HG02981 (cell line): ENCODE measurements around the gene MPLKIP.
"Not testable (repeated sequence)": the region's sequence is repeated elsewhere in the genome, so short reads cannot be mapped to it uniquely, and the experiment has no call there.

ENCODE experiments used
- ATAC-seq: cut with Tn5 transposase; IDR thresholded peaks from one replicate; pipeline ENCODE4 v1.9.1; 2021; ENCODE audit warnings: mild to moderate bottlenecking, moderate library complexity; ENCODE audit not compliant: unreplicated experiment

The MPLKIP gene

GRCh38 chr7:40134428-40135316 is at the start of gene MPLKIP, which contains the start of gene SUGCT:
Gene MPLKIP (minus strand): TSS chr7:40134622. CDS start chr7:40134567, 55 bp downstream.
Gene SUGCT (plus strand): TSS chr7:40135005.
- ATAC-seq: peak; percentile 85

GRCh38 chr7:40182452-40182851 is 48.0 kb upstream of the MPLKIP start:
- no peak for ATAC-seq

DNA sequence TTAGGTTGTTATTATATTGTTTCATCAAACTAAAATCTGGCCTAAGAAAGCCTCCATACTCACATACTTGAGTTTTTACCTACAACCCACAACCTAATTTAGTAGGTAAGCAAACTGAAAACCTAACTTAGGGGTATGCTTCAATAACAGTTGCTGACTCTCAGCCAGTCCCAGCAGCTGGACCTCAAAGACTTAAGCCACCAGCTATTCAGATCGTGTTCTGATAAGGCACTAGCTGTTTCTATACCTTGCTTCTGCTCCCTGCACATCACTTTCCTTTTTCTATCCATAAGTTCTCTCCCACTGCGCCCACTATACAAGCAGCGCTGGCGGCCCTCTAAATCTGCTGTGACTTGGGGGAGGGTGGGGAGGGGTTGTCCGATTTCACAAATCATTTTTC is 42.6 kb upstream of the MPLKIP start:
- no peak for ATAC-seq

DNA sequence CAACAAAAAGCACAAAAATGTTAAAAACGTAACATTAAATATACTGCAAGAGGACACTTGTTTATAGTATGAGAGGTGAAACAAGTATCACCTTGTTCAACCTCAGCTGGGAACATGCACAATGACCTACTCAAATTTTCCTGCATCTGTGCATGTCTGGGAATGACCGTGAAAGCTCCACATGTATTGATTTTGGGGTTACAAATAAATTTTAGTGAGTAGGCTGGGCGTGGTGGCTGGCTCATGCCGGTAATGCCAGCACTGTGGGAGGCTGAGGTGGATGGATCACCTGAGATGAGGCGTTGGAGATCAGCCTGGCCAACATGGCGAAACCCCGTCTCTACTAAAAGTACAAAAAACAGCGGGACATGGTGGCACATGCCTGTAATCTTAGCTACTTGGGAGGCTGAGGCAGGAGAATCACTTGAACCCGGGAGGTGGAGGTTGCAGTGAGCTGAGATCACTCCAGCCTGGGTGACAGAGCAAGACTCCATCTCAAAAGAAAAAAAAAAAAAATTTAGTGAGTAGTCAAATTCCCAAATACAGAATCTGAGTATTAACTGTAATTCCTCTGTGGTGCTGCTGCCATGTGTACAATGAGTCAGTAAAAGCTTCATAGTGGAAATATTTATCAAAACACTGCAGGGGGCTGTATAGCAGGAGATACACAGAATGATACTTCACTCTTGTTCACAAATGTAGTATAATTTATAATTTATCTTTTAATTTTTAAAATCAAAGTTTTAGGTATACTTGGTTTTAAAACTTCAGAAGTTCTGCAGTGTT is 41.5 kb upstream of the MPLKIP start:
- no peak for ATAC-seq

GRCh38 chr7:40175256-40175655 is 40.8 kb upstream of the MPLKIP start:
- ATAC-seq: not testable (repeated sequence)

GRCh38 chr7:40173121-40173520 is 38.7 kb upstream of the MPLKIP start:
- ATAC-seq: not testable (repeated sequence)

GRCh38 chr7:40168266-40168665 is 33.8 kb upstream of the MPLKIP start:
- not testable (repeated sequence) for ATAC-seq

DNA sequence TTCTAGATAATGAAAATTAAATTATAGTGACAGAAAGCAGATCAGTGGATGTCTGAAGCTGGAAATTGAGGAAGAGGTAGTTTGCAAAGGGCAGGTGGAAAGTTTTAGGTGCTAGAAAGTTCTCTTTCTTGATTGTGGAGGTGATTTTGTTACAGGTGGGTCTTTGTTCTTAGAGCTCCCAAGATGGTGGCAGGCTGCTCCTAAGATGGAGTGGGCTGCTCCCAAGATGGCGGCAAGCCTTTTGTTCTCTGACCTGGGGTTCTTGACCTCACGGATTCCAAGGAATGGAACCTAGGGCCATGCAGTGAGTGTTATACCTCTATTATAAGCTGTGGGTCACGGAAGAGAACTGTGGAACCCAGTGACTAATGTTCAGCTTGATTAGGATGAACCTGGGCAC is 32.9 kb upstream of the MPLKIP start:
- ATAC-seq: no peak

GRCh38 chr7:40165216-40165615 is 30.8 kb upstream of the MPLKIP start:
- ATAC-seq: no peak

DNA sequence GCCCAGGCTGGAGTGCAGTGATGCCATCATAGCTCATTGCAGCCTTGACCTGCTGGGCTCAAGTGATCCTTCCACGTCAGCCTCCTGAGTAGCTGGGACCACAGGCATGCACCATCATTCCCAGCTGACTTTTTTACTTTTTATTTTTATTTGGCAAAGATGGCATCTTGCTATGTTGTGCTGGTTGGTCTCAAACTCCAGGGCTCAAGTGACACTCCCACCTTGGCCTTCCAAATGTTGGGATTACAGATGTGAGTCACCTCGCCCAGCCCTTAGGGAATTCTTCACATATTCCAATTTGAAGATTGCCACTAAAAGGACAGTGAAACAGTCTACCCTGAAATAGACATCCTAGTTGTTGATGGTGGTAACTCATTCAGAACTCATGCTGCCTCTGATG is 28.1 kb upstream of the MPLKIP start:
- no peak for ATAC-seq

DNA sequence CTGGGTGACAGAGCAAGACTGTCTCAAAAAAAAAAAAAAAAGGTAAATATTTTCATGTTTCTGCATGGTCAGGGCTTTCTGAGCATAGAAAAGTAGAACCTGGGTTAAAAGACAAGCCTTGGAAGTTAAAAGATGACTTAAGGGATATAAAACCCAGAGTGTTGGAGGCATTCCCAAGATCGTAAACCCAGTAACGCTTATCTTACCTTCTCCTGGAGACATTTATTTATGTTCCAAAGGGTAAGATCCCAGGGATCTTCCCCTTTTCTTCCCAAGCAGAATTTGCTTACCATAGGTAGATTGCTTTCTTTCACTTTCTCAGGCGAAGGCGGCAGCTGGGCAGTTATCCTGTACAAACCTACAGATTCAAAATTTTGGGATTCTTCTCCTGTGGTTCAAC is 22.6 kb upstream of the MPLKIP start:
- ATAC-seq: no peak

GRCh38 chr7:40151504-40151903 is 17.1 kb upstream of the MPLKIP start:
- ATAC-seq: no peak

GRCh38 chr7:40148671-40149070 is 14.2 kb upstream of the MPLKIP start:
- no peak for ATAC-seq

DNA sequence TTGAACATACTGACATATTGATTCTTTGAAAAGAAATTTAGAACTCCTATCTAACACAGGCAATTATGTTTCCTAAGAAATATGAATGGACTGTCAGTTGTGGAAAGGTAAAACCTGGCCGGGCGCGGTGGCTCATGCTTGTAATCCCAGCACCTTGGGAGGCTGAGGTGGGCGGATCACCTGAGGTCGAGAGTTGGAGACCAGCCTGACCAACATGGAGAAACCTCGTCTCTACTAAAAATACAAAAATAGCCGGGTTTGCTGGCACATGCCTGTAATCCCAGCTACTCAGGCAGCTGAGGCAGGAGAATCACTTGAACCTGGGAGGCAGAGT is 13.8 kb upstream of the MPLKIP start:
- not testable (repeated sequence) for ATAC-seq

DNA sequence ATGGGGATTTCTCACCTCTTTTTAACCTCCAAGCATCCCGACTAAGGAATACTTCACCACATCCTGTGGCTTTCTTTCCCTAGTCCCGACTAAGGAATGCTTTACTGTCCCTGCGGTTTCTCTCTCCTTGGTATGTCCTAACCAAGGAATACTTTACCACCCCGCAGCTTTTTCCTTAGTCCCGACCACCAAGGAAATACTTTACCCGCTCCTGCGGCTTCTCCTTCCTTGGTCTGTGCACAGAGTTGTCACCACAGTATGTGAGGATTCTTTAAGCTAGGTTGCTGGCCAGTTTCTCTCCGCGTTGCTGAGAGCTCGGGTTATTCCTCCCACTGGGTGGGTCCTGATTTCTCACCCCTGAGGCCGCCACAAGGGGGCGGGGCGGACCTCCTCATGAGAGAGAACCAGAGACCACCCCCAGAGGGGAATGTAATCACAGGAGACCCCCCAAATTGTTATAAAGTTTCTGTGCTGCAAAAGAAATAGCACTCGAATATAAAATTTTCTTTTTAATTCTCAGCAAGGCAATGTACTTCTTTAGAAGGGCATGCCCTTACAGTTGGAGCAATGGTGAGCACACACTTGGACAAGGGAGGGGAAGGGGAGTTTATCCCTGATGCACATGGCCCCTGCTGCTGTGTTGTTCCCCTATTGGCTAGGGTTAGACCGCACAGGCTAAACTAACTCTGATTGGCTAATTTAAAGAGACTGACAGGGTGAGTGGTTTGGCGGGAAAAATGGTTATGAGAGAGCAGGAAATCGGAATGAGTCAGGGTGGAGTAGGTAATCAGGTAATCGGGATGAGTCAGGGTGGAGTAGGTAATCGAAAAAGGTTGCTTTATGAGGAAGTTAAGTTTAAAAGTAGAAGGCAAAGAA is 13.2 kb upstream of the MPLKIP start:
- no peak for ATAC-seq

DNA sequence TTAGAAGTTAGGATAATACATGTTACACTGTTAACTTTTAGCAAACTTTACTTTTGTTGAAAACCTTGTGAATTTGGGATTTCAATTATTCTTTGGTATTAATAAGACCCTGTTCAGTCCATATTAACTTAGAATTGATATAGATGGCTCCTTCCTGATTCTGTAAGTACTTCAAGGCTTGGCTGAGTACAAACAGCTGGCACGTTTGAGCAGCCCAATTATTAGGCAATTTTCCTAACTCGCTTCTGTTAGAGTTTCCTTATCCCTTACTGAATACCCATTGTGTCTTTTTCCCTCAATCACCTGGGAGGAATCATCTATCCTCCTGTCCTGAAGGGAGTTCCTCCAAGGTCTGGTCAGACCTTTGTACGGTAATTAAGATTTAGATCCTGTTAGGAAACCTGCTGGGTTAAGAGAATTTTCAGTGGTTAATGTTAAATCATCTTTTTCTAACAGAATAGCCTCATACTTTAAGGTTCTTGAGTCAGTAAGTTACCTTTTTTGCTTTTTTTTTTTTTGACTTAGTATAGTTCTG is 11.2 kb upstream of the MPLKIP start:
- ATAC-seq: not testable (repeated sequence)

GRCh38 chr7:40141916-40142315 is 7.5 kb upstream of the MPLKIP start:
- not testable (repeated sequence) for ATAC-seq

GRCh38 chr7:40139891-40140290 is 5.5 kb upstream of the MPLKIP start:
- ATAC-seq: not testable (repeated sequence)

GRCh38 chr7:40138973-40139372 is 4.6 kb upstream of the MPLKIP start:
- no peak for ATAC-seq

DNA sequence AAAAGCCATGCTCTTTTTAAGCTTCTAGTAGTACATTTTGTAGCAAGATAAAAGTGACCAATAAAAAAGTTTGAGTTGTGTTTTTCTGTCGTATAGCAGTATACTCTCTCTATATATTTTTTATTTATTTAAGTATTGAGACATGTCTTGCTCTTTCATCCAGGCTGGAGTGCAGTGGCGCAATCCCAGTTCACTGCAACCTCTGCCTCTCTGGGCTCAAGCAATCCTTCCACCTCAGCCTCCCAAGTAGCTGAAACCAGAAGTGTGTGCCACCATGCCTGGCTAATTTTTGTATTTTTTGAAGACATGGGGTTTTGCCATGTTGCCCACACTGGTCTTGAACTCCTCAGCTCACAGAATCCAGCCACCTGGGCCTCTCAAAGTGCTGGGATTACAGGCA is 3.1 kb upstream of the MPLKIP start:
- no peak for ATAC-seq

DNA sequence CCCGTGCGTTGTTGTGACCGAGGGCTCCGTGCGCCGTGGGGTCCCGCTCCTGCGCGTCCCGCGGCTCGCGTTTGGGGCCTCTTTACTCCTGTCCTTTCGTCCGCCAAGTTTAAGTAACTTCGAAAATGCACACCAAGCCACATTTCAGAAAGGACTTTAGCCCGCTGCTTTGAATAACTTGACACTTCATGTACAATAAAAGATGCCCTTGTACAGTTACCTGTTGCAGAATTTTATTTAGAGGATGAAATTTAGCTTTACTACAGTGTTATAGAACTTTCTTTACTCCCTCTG is 842 bp upstream of the MPLKIP start:
- no peak for ATAC-seq
